NCI-H187 (cell line): ENCODE results near the gene CUL9.

ENCODE experiments used
- DNase-seq, 2 experiments: peaks; one replicate each; lab custom pipeline; 2025; lab: John Stamatoyannopoulos, UW

Gene CUL9

GRCh38 chr6:43256670-43257366 is 74.8 kb downstream of the CUL9 start:
- DNase-seq: no peak

DNA sequence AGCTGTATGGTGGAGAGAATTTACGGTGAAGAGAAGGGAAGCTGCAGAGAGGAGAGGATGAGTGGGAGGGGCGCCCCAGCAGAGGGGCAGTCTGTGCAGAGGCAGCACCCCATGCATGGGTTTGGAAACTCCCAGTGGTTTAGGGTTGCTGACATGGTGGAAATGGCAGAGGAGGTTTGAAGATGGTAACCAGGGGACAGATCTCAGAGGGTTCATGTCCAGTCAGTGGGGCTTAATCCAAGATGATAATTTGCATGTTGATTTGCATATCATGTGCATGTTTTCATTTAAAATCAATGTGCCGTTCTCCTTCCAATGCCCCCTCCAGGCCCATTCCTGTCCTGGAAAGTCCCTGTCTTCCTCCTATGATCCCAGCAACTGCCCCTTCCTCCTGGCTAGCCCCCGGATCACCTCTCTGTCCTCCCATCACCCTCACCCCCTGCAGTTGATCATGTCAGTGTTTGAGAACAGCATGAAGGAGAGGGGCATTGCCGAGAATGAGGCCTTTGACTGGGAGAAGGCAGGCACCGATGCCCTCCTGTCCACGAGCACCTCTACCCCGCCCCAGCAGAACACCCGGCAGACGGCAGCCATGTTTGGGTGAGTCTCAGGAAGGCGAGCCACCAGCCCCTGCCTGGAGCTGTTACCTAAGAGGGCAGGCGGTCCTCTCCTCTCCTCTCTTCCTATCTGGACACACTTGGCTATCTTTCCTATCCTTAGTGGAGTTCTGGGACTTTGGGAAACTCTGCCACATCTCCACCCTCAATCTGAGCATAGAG is 75.6 kb downstream of the CUL9 start:
- DNase-seq: no peak

GRCh38 chr6:43258180-43258579 is 76.2 kb downstream of the CUL9 start:
- DNase-seq: no peak

GRCh38 chr6:43258807-43259686 is 77.1 kb downstream of the CUL9 start:
- DNase-seq: no peak

GRCh38 chr6:43260791-43261190 is 78.8 kb downstream of the CUL9 start:
- DNase-seq: no peak

DNA sequence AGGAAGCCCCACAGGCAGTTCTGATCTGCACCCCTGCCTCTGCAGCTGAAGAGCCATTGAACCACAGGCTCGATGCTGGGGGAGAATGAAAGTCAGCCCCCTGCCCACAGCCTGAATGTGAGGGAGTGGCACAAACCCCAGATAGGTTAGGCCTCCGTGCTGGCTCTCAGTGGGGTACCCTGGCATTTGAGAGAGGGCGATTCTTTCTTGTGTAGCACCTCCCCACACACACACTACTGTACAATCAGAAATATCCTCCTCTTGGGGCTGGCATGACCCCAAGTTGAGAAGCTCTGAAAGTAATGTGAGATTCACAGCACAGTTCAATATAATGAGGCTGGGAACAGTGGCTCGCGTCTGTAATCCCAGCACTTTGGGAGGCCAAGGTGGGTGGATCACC is 79.2 kb downstream of the CUL9 start:
- no peak for DNase-seq

DNA sequence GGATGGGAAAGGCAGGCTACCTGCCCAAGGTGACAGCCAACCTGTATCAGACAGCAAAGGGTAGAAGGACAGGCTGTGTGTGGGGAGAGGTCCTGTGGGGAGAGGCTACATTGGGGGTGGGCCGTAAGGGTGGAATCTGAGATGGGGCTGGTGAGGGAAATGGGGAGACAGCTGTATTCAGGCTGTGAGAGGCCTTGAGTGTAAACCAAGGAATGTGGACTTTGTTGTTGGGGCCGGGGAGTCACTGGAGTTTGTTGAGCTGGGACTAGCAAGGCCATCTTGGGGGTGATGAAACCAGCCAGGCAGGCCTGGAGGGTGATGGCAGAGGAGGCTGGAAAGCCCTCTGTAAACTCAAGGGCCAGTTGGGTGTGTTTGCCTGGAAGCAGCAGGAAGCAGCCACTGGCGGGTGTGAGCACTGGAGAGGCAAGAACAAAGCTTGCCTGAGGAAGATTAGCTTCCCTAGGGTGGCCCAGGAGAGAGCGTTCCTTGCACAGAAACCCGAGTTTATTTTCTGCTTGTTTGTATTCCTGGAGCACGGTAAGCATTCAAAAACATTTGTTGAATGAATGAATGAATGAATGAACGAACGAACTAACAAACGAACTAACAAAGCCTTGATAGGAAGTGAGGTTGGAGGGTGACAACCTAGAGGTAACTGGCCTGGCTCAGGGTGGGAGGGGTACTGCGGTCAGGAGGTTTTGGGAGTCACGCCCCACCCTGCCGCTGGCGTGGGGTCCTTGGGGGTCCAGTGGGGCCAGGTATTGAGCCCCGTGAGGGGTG is 80.2 kb downstream of the CUL9 start:
- DNase-seq: no peak

- DNase-seq: no peak
Observed at GRCh38 chr6:43262780-43263313, 80.9 kb downstream of the CUL9 start.

DNA sequence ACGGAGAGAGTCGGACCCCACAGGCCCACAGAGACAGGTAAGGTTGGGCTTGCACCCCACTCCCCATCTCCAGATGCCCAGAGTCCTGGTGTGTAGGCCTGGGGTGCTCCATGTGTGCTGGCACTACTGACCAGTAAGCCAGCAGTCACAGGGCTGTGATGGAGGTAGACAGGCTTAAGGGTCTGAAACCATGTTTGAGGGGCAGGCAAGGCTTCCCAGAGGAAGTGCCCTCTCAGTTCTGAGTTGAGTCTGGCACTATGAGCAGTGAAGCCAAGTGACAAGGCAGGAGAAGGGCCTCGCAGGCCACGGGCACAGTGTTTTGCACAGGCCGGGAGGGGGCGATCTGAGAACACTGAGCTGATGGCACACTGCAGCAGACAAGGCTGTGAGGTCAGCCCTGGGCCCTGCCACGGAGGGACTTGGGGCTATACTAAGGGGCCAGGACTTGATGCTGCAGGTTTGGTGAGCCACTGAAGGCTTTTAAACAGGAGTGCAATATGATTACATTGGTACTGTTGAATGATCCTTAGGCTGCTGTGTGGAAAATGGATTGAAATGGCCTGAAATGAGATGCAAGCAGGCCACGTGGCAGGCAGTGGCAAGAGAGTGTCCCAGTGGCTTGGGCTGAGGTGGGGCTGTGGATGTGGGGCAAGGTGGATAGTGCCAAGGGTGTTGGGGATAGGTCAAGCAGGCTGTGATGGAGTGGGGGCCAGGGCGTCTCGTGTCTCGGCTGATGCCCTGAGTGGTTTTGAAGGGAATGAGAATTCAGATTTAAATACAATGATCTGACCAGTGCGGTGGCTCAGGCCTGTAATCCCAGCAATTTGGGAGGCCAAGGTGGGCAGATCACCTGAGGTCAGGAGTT is 81.5 kb downstream of the CUL9 start:
- DNase-seq: no peak

DNA sequence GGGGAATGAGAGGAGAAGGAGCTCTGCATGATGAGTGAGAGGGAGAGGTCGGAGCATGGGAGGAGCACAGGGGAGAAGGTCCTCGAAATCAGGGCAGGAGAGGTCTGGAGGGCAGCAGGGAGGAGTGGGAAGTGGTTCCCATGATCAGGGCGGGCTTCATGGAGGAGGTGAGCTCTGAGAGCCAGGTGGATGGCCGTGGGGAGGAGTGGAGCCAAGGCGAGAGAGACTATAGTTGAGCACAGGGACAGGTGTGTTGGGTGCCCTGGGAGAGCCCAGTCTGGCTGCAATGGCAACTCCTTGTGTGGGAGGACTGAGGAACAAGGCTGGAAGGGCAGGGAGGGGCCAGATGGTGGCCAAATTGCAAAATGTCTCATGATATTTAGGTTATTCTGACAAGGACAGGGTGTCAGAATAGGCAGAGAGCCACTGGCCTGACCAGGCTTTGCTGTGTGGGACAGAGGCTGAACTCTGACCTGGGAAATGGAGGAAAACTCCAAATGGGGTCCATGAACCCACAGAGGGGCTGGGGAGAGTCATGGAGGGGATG is 82.7 kb downstream of the CUL9 start:
- DNase-seq: no peak

GRCh38 chr6:43265564-43265963 is 83.6 kb downstream of the CUL9 start:
- DNase-seq: no peak

DNA sequence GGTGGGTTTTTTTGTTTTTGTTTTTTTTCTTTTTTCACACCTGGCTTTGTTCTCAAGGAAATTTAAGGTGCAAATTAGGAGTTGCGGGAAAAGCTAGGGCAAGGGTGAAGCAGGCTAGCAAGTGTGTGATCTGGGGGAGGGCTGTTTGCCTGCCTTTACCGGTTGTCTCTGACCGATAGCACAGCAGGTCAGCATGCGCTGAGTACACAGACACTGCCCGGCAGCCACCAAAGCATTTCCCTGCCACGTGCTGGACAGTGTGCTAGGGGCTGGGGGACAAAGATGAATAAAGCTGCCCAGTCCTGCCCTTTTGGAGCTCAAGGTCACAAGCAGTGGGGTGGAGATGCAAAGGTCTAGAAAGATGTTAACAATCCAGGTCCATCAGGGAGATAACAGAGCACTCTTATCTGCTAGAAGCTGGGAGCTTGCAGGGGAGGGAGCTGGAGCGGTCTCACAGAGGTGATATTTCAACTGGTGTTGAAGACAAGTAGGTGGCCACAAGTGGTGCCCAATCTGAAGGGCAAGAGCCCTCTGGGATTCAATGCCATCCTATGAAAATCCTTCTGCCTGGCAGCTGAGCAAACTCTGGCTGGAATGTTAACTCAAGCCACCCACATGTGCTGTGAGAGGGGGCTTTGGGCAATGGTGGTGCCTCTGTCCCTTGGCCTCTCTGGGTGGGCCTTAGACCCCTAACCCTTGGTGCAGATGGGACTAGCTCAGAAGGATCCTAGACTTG is 85.8 kb downstream of the CUL9 start:
- DNase-seq: no peak

DNA sequence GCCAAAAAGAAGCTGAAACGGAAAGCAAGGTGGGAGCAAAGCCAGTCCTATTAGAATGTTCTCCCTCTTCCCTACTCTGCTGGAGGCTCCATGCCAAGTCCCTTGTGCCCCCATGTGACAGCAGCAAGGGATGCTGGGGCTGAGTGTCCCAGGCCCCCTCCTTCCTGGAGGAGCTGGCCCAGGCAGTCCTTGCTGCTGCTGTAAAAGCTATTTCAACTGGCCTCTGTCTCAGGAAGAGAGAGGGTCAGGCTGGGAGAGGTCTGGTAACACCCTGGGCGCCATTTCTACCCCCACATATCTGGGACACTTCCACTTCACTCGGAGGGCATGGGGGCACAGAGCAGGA is 86.3 kb downstream of the CUL9 start:
- no peak for DNase-seq

- DNase-seq: no peak
Observed at GRCh38 chr6:43268782-43269272, 86.8 kb downstream of the CUL9 start.

DNA sequence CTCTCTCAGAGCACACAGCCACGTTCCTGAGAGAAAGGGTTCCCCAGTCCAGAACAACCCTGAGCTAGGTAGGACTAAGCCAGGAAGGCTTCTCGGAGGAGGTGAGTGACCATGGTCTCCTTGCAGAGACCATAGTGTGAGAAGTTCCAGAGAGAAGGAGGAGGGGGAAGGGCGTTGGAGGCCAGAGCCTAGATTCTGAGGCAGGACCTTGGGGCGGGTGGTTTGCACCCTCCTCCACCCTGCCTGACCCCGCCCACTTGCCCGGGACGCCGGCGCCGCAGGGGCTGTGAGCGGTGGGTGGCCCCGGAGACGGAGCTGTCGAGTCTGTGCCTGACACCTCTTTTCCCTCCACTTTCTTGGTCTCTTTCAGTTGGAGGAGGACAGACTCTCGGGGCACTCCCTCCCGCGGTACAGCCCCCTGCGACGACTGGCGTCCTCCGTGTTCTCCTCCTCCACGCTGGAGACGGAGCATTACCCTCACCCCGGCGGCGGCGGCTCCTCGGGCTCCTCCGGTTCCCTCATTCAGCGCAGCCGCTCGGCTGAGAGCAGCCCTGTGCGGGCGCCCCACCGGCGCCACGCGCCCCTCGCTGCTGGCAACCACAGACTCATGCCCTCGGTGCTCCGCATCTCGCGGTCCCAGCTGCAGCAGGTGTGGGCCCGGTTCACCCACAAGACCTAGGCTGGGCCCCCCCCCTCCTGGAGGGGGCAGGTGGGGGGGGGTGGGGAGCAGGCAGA is 87.4 kb downstream of the CUL9 start:
- no peak for DNase-seq

- no peak for DNase-seq
Observed at GRCh38 chr6:43271103-43271815, 89.3 kb downstream of the CUL9 start.

- DNase-seq: no peak
Observed at GRCh38 chr6:43271944-43272343, 89.9 kb downstream of the CUL9 start.

GRCh38 chr6:43273707-43274106 is 91.7 kb downstream of the CUL9 start:
- no peak for DNase-seq
